Stimulated activated CD4-positive, alpha-beta T cell treated with anti-CD3 and anti-CD28 coated beads, Interleukin-1b, Interleukin-23, amount 100 ng/mL, for 1 hour (primary cell): ENCODE results near the gene TRAF3.

ENCODE experiments used
- DNase-seq, 2 donors: peaks; one replicate each; pipeline ENCODE4 v3.0.0-alpha.2; 2020; ENCODE audit warnings: low read depth in 2 of 2

Gene TRAF3

GRCh38 chr14:102908766-102909455 is 131.7 kb downstream of the TRAF3 start:
- no peak for DNase-seq

- no peak for DNase-seq
These were observed 132.2 kb downstream of the TRAF3 start for GRCh38 chr14:102909462-102909861.

GRCh38 chr14:102909911-102910310 is 132.7 kb downstream of the TRAF3 start:
- DNase-seq = no peak

- no peak for DNase-seq
These were observed 133.2 kb downstream of the TRAF3 start for GRCh38 chr14:102910442-102910841.

- DNase-seq = no peak
These were observed 134.3 kb downstream of the TRAF3 start for GRCh38 chr14:102911541-102911951.

GRCh38 chr14:102911991-102912761 is 134.9 kb downstream of the TRAF3 start:
- DNase-seq = no peak

GRCh38 chr14:102913341-102914211 is 136.3 kb downstream of the TRAF3 start:
- DNase-seq = no peak

GRCh38 chr14:102914474-102915291 is 137.4 kb downstream of the TRAF3 start:
- DNase-seq = no peak

- DNase-seq = no peak
These were observed 138.3 kb downstream of the TRAF3 start for GRCh38 chr14:102915292-102916110.

GRCh38 chr14:102916347-102917055 is 139.3 kb downstream of the TRAF3 start:
- no peak for DNase-seq

GRCh38 chr14:102917056-102917385 is 139.8 kb downstream of the TRAF3 start:
- DNase-seq = no peak

- peak in 1 of 2 donors; percentile 30 for DNase-seq
These were observed 140.4 kb downstream of the TRAF3 start for GRCh38 chr14:102917469-102918211.

- no peak for DNase-seq
These were observed 141.2 kb downstream of the TRAF3 start for GRCh38 chr14:102918438-102918837.

- DNase-seq = no peak
These were observed 143.2 kb downstream of the TRAF3 start for GRCh38 chr14:102920273-102920997.

- no peak for DNase-seq
These were observed 143.7 kb downstream of the TRAF3 start for GRCh38 chr14:102920998-102921304.

GRCh38 chr14:102922490-102923200 is 145.4 kb downstream of the TRAF3 start, which contains the start of gene AMN:
TSS of gene AMN (plus strand) at chr14:102922663. CDS start at chr14:102922689, 26 bp downstream.
- DNase-seq = no peak

- no peak for DNase-seq
These were observed 146.1 kb downstream of the TRAF3 start for GRCh38 chr14:102923201-102923924.
